ENCODE results near the gene COG1.

The COG1 gene

GRCh38 chr17:73168667-73169066, 24.2 kb upstream of the COG1 start:
- DNase-seq, result no peak

GRCh38 chr17:73170324-73170723, 22.5 kb upstream of the COG1 start:
- no peak for DNase-seq

- DNase-seq, result no peak
These were observed 20.6 kb upstream of the COG1 start for GRCh38 chr17:73172252-73172651.

DNA sequence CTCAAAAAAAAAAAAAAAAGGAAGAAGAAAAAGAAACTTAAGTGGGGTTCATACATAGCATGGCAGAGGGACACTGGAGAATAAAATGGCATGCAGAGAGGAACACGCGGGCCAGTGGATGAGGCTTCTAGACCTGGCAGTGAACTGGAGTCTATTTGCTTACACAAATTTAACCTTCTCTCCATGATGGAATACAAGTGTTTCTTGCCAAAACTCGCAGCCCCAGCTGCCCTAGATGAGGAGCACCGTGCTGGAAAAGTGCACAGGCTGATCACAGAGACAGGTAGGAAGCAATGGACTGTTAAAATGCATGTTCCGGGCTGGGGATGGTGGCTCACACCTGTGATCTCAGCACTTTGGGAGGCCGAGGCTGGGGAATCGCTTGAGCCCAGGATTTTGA, 18.7 kb upstream of the COG1 start:
- no peak for DNase-seq

- DNase-seq, result no peak
These were observed 16.8 kb upstream of the COG1 start for GRCh38 chr17:73175962-73176565.

GRCh38 chr17:73179387-73179786, 13.5 kb upstream of the COG1 start:
- DNase-seq, result no peak

GRCh38 chr17:73179878-73180277, 13.0 kb upstream of the COG1 start:
- DNase-seq, result no peak

- no peak for DNase-seq
These were observed 10.1 kb upstream of the COG1 start for GRCh38 chr17:73182616-73183310.

GRCh38 chr17:73184136-73184993, 8.5 kb upstream of the COG1 start:
- DNase-seq, result no peak

DNA sequence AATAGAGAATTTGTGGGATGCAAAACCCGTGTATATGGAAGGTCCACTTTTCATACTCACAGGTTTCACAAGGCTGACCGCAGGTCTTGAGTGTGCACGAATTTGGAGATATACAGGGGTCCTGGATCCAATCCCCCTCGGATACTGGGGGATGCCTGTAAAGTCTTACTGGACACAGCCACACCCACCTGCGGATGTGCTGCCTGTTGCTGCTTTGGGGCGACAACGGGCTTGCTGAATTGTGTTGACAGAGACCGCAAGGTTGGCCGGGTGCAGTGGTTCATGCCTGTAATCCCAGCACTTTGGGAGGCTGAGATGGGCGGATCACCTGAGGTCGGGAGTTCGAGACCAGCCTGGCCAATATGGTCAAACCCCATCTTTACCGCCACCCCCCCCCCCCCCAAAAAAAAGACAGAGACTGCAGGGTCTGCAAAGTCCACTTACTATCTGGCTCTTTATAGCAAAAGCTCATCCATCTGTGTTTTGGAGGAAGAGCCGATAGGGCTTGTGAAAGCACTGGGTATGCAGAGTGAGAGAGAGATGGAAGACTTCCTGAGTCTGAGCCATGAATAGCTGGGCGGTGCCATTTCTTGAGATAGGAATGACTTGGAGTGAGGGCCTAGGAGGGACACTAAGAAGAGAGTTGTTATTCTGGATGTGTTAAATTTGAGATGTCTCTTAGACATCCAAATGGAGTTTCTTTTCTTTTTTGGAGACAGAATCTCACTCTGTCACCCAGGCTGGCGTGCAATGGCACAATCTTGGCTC, 6.4 kb upstream of the COG1 start:
- DNase-seq, result no peak

GRCh38 chr17:73187203-73187769, 5.6 kb upstream of the COG1 start:
- DNase-seq, result no peak

DNA sequence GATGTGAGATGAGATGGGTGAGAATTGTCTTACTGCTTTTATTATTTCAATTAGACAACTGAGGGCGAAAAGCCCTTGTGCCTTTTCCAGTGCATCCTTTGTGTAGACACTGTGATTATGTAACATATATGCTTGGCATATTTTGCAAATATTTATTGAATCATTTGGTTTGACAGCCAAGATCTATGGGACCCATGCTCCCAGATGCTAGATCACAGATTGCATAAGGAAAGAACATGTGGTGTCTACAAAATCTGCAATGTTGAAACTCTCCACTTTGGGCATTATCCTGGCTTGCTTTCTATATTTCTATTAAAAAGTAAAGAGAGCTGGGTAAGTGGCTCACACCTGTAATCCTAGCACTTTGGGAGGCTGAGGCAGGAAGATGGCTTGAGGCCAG, 4.8 kb upstream of the COG1 start:
- no peak for DNase-seq

DNA sequence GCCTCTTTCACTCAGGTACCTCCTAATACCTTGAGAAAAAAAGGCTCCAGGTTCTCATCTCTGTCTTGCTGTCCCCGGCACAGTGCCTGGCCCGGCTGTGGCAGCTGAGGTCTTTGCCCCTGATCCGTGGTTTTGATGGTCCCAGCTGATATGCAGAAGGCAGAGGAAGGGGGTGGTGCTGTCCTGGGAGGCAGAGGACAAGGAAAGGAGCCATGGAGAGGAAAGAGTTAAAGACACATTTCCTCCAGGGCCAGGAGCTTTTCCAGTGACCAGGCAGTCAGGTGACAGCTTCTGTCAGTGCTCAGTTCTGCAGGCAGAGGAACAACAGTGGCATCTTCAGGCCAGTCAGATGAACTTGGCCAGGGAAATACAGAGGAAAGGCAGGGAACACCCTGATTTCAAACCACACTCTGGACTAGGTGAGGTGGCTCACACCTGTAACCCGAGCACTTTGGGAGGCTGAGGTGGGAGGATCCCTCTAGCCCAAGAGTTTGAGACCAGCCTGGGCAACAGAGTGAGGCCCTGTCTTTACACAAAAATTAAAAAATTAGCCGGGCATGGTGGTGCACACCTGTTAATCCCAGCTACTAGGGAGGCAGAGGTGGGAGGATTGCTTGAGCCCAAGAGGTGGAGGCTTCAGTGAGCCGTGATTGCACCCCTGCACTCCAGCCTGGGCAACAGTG, 3.3 kb upstream of the COG1 start:
- peak; percentile 57 to 70 for DNase-seq

GRCh38 chr17:73191443-73192205, 1.2 kb upstream of the COG1 start:
- DNase-seq, result peak; percentile 67 to 86

DNA sequence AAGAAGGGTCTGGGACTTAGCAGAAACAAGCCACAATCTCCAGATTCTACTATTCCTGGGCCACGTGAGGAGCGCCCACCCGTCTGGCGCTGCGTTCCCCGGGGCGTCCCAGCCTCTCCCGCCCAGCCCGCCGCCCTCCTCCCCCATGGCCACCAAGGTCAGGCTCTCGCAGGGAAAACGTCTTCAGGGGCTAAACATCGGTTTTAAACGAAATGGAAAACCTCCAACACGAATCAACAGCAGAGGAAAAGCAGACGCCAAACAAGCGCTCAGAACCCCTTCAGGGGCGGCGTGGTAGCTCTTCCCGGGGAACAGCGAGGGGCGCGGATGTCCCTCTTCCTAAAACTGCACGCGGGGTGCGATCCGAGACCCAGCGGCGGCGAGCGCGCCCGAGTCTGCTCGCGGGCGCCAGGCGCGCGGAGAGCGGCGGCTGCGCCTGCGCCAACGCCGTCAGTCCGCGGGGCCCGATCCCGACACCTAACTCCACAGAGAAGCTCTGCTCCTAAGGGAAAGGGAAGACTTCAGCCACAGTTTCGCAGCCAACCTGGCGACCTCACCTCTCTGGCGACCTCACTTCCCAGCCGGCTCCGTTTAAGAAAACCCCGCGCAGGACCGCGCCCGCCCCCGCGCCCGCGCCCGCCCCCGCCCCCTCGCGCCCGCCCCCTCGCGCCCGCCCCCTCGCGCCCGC, 505 bp upstream of the COG1 start:
- DNase-seq, result peak; percentile 71 to 92

GRCh38 chr17:73194514-73195222, 1.8 kb downstream of the COG1 start:
- DNase-seq, result no peak

DNA sequence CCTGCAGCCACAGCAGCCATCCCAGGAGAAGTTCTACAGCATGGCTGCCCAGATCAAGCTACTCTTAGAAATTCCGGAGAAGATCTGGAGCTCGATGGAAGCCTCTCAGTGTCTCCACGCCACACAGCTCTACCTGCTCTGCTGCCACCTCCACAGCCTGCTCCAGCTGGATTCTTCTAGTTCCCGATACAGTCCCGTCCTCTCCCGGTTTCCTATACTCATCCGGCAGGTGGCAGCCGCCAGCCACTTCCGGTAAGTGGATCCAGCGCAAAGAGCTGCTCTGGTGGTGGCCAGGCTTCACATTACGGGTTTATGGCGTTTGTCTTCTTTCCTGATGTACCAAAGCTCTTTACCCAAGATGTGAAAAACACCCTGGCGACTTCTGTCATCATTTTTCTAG, 3.6 kb downstream of the COG1 start:
- peak; percentile 68 to 89 for DNase-seq

DNA sequence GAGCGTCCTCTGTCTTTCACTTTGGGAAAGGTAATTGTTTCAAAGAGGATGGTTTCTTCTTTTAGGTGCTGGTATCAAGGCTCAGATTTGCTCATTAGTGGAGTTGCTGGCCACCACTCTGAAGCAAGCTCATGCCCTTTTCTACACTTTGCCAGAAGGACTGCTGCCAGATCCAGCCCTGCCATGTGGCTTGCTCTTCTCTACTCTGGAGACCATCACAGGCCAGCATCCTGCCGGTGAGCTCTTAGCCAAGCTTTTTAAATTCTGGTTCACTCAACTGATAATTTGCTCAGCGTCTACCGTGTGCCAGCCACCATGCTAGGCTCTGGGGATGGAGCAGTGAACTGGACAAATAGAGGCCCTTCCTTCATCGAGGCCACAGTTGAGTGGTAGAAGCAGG, 4.3 kb downstream of the COG1 start:
- no peak for DNase-seq

GRCh38 chr17:73198201-73198929, 5.5 kb downstream of the COG1 start:
- DNase-seq, result no peak

- no peak for DNase-seq
These were observed 6.0 kb downstream of the COG1 start for GRCh38 chr17:73198930-73199260.
